Adrenal gland (tissue), 5 donors: ENCODE data around the gene THADA.

Source experiments
- POLR2A ChIP-seq, 2 donors: fragments of 450-650 bp; IDR thresholded peaks; one replicate each; pipeline ENCODE4 v1.6.1; 2017; ENCODE audit warnings: antibody characterized with exemption in 2 of 2, mild to moderate bottlenecking in 2 of 2, moderate library complexity in 1 of 2
- TF ChIP-seq, protein P1 (sequence below), 6 experiments: fragments of 450-650 bp in 4 of 6; fragments of 200-600 bp in 2 of 6; sonication (generic) in 1 of 6; IDR thresholded peaks; 1 replicate in 5 of 6; 2 replicates in 1 of 6; pipeline versions ENCODE4 v1.5.1 to v1.8.0; 2016 to 2021; ENCODE audit warnings: antibody characterized with exemption in 6 of 6, mild to moderate bottlenecking in 2 of 6, moderate library complexity in 1 of 6
- donor health status: DM: no; HTN: no; CAD: no.

GRCh38 chr2:43226558-43226954 is 369.3 kb downstream of the THADA start, which contains the start of gene ZFP36L2:
- TF ChIP-seq POLR2A (IDR thresholded peaks at IDR 0.05): peak; percentile 95 to 99
- TF ChIP-seq, protein P1, sequence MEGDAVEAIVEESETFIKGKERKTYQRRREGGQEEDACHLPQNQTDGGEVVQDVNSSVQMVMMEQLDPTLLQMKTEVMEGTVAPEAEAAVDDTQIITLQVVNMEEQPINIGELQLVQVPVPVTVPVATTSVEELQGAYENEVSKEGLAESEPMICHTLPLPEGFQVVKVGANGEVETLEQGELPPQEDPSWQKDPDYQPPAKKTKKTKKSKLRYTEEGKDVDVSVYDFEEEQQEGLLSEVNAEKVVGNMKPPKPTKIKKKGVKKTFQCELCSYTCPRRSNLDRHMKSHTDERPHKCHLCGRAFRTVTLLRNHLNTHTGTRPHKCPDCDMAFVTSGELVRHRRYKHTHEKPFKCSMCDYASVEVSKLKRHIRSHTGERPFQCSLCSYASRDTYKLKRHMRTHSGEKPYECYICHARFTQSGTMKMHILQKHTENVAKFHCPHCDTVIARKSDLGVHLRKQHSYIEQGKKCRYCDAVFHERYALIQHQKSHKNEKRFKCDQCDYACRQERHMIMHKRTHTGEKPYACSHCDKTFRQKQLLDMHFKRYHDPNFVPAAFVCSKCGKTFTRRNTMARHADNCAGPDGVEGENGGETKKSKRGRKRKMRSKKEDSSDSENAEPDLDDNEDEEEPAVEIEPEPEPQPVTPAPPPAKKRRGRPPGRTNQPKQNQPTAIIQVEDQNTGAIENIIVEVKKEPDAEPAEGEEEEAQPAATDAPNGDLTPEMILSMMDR (IDR thresholded peaks at IDR 0.05): no peak
